Measurements from ENCODE around the gene TBRG4.

TBRG4 gene

GRCh38 chr7:45055016-45055415 lies 56.5 kb downstream of the TBRG4 start:
- TF ChIP-seq CTCF (IDR thresholded peaks at IDR 0.05; ENCODE audit: insufficient read depth, low read length, missing control alignments) = no peak
- no peak for DNase-seq (ENCODE audit: low read depth, low spot score)
- POLR2A ChIA-PET = interaction anchor here (0.6 kb wide), 1 partner anchor 75 kb away, joined by 3 read pairs; no protein-coding TSS in a partner anchor
- CTCF ChIA-PET = no interaction called here
- no peak overlapping the region for H3K4me3 ChIP-seq (ENCODE audit: low read depth, low read length)

- DNase-seq (ENCODE audit: low read depth, low spot score) = no peak
- no peak overlapping the region for H3K4me3 ChIP-seq (ENCODE audit: low read depth, low read length)
- TF ChIP-seq CTCF (IDR thresholded peaks at IDR 0.05; ENCODE audit: insufficient read depth, low read length, missing control alignments) = no peak
- POLR2A ChIA-PET = interaction anchor here (0.6 kb wide), 1 partner anchor 74 kb away, joined by 3 read pairs; no protein-coding TSS in a partner anchor
- CTCF ChIA-PET = no interaction called here
Observed at GRCh38 chr7:45054442-45054841, 57.1 kb downstream of the TBRG4 start.

GRCh38 chr7:45053941-45054340 lies 57.6 kb downstream of the TBRG4 start:
- POLR2A ChIA-PET = no interaction called here
- DNase-seq (ENCODE audit: low read depth, low spot score) = no peak
- no peak for TF ChIP-seq CTCF (IDR thresholded peaks at IDR 0.05; ENCODE audit: insufficient read depth, low read length, missing control alignments)
- H3K4me3 ChIP-seq (ENCODE audit: low read depth, low read length) = no peak overlapping the region
- CTCF ChIA-PET = no interaction called here

GRCh38 chr7:45053401-45053800 lies 58.1 kb downstream of the TBRG4 start:
- ChIA-PET POLR2A (no interaction called here), CTCF (no interaction called here)
- DNase-seq (ENCODE audit: low read depth, low spot score) = no peak
- no peak for TF ChIP-seq CTCF (IDR thresholded peaks at IDR 0.05; ENCODE audit: insufficient read depth, low read length, missing control alignments)
- no peak overlapping the region for H3K4me3 ChIP-seq (ENCODE audit: low read depth, low read length)

GRCh38 chr7:45052011-45052410 lies 59.5 kb downstream of the TBRG4 start:
- TF ChIP-seq CTCF (IDR thresholded peaks at IDR 0.05; ENCODE audit: insufficient read depth, low read length, missing control alignments) = no peak
- CTCF ChIA-PET = no interaction called here
- POLR2A ChIA-PET = no interaction called here
- no peak overlapping the region for H3K4me3 ChIP-seq (ENCODE audit: low read depth, low read length)
- DNase-seq (ENCODE audit: low read depth, low spot score) = no peak

GRCh38 chr7:45050198-45050597 lies 61.3 kb downstream of the TBRG4 start:
- TF ChIP-seq CTCF (IDR thresholded peaks at IDR 0.05; ENCODE audit: insufficient read depth, low read length, missing control alignments) = no peak
- ChIA-PET CTCF (no interaction called here), POLR2A (interaction anchor here (0.9 kb wide), 1 partner anchor 39 kb away, joined by 3 read pairs; the partner anchor contains the start of gene NACAD)
- H3K4me3 ChIP-seq (ENCODE audit: low read depth, low read length) = no peak overlapping the region
- no peak for DNase-seq (ENCODE audit: low read depth, low spot score)
